Fibroblast of lung (primary cell): ENCODE measurements around the gene GNB1L.

Experiments used
- EZH2 ChIP-seq: IDR thresholded peaks from 2 replicates; pipeline ENCODE4 v1.5.1; 2012; ENCODE audit warnings: low read length, control low read depth, mild to moderate bottlenecking; ENCODE audit errors: missing control alignments
- TF ChIP-seq, protein P1 (sequence below), 2 donors: IDR thresholded peaks in 1 of 2; conservative IDR thresholded peaks in 1 of 2; 1 replicate in 1 of 2; 2 replicates in 1 of 2; pipeline ENCODE4 v1.5.1; 2011 to 2012; ENCODE audit warnings: low read length in 2 of 2, control low read depth in 1 of 2, inconsistent platforms in 1 of 2, low read depth in 1 of 2, mild to moderate bottlenecking in 1 of 2

DNA sequence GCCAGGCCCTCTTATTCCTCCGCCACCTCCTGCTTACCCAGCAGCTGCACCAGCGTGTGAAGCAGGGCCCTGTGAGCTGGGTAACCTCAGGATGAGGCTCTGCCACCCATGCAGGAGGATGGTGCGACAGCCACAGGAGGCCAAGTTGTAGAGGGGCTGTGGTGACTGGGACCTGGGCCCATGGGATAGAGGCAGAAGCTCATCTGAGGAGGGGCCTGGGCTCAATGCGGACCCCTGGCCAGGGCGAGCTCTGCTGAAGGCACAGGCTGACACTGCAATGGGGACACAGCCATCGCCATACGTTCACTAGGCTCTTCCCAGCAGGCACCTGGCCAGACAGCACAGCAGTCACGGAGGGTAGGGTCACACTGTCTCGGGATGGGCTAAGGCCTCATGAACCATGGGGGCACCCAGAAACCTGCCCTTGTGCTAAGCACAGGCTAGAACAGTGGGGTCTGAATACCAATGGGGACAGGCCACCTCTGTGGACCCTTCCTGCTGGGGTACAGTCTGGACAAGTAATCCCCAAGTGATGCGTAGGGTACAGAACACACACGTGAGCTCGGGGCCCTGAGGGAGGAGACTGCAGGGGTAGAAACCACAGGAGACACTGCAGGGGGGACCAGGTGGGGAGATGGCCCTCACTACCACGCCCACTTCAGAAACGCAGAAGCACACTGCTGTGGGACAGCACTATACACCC lies 35.3 kb downstream of the GNB1L start:
- TF ChIP-seq, protein P1, sequence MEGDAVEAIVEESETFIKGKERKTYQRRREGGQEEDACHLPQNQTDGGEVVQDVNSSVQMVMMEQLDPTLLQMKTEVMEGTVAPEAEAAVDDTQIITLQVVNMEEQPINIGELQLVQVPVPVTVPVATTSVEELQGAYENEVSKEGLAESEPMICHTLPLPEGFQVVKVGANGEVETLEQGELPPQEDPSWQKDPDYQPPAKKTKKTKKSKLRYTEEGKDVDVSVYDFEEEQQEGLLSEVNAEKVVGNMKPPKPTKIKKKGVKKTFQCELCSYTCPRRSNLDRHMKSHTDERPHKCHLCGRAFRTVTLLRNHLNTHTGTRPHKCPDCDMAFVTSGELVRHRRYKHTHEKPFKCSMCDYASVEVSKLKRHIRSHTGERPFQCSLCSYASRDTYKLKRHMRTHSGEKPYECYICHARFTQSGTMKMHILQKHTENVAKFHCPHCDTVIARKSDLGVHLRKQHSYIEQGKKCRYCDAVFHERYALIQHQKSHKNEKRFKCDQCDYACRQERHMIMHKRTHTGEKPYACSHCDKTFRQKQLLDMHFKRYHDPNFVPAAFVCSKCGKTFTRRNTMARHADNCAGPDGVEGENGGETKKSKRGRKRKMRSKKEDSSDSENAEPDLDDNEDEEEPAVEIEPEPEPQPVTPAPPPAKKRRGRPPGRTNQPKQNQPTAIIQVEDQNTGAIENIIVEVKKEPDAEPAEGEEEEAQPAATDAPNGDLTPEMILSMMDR (conservative IDR thresholded peaks at IDR 0.05 in 1 of 2, IDR thresholded peaks at IDR 0.05 in 1 of 2; ENCODE audit: low read depth in 1 of 2, low read length in 2 of 2): no peak
- no peak for TF ChIP-seq EZH2
